Measurements from ENCODE around the gene NFS1.

Gene NFS1

GRCh38 chr20:35637276-35637675 lies 61.9 kb downstream of the NFS1 start:
- no peak overlapping the region for H3K27ac ChIP-seq
- TF ChIP-seq CTCF (conservative IDR thresholded peaks at IDR 0.05) = no peak

DNA sequence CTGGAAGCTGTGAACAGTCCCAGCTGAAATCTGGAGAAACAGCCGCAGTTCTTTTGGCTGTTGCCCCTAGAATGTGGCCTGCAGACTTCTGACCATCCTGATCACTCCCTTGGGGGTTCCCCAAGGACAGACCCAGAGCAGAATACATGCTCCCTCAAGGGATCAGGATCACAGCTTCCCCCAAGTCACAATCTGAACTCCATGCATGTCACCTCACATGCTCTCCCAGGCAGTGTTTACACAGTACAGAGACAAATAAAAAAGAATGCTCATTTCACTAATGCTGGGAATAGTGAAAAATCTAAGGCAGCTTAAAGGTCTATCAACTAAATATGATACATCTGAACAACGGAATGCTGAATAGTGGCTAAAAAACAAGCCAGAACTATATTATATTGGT lies 63.1 kb downstream of the NFS1 start:
- H3K27ac ChIP-seq = peak overlapping the region; percentile 17; the same call in 1 of the 2 replicates
- no peak for TF ChIP-seq CTCF (conservative IDR thresholded peaks at IDR 0.05)

GRCh38 chr20:35635652-35636051 lies 63.5 kb downstream of the NFS1 start:
- TF ChIP-seq CTCF (conservative IDR thresholded peaks at IDR 0.05) = no peak
- peak overlapping the region; percentile 17; the same call in 1 of the 2 replicates for H3K27ac ChIP-seq

DNA sequence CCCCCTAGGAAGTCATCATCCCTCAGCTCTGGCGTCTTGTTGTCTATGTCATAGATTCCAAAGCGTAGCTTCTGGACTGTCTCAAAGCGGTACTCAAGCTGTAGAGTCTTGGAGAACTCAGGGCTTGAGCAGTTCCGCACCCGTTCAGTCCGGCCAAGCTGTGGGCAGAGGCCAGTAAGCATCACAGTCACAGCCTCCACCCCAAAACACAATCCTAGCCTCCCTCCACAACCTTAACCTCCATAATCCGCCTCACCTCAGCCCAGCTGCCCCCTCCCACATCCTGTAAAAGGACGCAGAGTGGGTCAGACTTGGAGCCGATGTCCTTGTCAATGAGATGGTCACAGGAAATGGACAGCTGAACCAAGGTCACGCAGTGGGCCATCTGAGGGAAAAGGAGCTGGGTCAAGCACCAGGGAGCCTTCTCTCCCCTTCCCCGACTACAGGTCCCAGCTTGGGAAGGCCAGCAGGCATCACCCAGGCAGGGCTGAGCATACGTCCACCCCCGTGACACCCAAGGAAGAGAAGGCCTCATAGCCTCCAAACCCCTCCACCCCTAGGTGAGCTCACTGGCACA lies 66.5 kb downstream of the NFS1 start:
- TF ChIP-seq CTCF (conservative IDR thresholded peaks at IDR 0.05) = no peak
- no peak overlapping the region for H3K27ac ChIP-seq

DNA sequence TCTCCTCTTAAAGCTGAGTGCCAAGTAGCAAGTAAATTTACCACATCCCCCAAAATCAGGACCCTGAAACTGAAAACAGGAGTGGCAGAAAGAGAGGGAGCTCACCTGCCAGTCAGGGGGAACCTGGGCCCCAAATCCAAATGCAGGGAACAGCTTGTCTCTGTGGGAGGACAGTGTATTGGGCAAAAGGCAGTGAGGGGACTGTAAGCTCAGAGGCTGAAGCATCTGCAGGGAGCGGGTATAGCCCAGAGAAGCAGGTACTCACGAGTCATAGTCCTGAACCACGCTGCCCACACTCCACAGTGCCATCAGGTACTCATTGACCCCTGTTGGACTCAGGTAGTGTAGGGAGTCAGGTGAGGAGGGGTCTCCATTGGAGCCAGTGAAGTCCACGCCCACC lies 68.5 kb downstream of the NFS1 start:
- TF ChIP-seq CTCF (conservative IDR thresholded peaks at IDR 0.05) = no peak
- H3K27ac ChIP-seq = no peak overlapping the region

GRCh38 chr20:35629427-35630145 lies 69.6 kb downstream of the NFS1 start:
- TF ChIP-seq CTCF (conservative IDR thresholded peaks at IDR 0.05) = no peak
- no peak overlapping the region for H3K27ac ChIP-seq

DNA sequence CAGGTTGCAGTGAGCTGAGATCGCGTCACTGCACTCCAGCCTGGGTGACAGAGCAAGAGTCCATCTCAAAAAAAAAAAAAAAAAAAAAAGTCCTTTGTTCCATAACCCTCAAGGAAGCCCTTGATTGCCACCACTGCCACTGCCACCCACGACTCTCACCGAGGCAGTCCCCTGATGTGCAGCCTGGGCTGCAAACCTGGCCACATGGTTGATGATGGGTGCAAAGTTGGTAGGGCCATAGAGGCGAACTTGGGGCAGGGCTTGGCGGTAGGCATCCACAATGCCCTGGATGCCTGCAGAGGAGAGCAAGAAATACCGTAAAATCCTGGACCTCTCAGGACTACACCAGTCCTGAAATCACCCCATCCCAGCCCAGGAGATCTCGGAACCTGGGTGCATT lies 72.0 kb downstream of the NFS1 start:
- H3K27ac ChIP-seq = no peak overlapping the region
- no peak for TF ChIP-seq CTCF (conservative IDR thresholded peaks at IDR 0.05)

Measured in VCaP (cell line).